ENCODE data around the gene LDHB. TPM values are rescaled to one million over a fixed set of nuclear protein-coding genes. Genes with fewer than 3 reads are reported as not detected.

The LDHB gene
- polyA plus RNA-seq, 2 of the 4 experiments (the other 2 are of a cell fraction) = 1,852 to 2,260 TPM

- no peaks in the 10 kb centered on the region for H3K9me3 ChIP-seq
- 87% methylated on average over 13 of the region's 13 CpGs for WGBS (ENCODE audit: missing lambda C conversion rate)
- no peak for TF ChIP-seq KDM1A (IDR thresholded peaks at IDR 0.05; ENCODE audit: low read depth)
- TF ChIP-seq HOXA7 (CRISPR knock-in tag; IDR thresholded peaks at IDR 0.05) = no peak
- no peak for TF ChIP-seq SREBF2 (IDR thresholded peaks at IDR 0.05)
- TF ChIP-seq MYC (IDR thresholded peaks at IDR 0.05; ENCODE audit: borderline replicate concordance, low read length) = no peak
- no peak for TF ChIP-seq HOXB5 (CRISPR knock-in tag; IDR thresholded peaks at IDR 0.05)
- TF ChIP-seq JUNB (IDR thresholded peaks at IDR 0.05) = no peak
- TF ChIP-seq RARB (CRISPR knock-in tag; IDR thresholded peaks at IDR 0.05) = no peak
- no peak for TF ChIP-seq NFE2L2 (conservative IDR thresholded peaks at IDR 0.05; ENCODE audit: low read length)
- TF ChIP-seq RCOR1 (IDR thresholded peaks at IDR 0.05; ENCODE audit: low read depth, low read length) = no peak
- TF ChIP-seq ELK1 (IDR thresholded peaks at IDR 0.05; ENCODE audit: low read depth, low read length) = no peak
- no peak overlapping the region for H3K4me2 ChIP-seq
- DNase-seq (ENCODE audit: low read depth in 1 of 2, low spot score in 1 of 2) (no peak), ATAC-seq (no peak), FAIRE-seq (no peak)
- ChIA-PET CTCF (interaction anchor here (0.6 to 1.6 kb wide), 2 partner anchors 15 to 214 kb away, joined by 3 read pairs; no protein-coding TSS in a partner anchor), POLR2A (interaction anchor here (1.8 kb wide), 1 partner anchor 15 kb away, joined by 4 read pairs; no protein-coding TSS in a partner anchor)
- H3K4me1 ChIP-seq = peaks cover 13% of the 10 kb centered on the region; the same call in 1 of the 3 replicates
- no peak overlapping the region for H3K27ac ChIP-seq
- no peak overlapping the region for H3K4me3 ChIP-seq
Measured at GRCh38 chr12:21677204-21677603, 19.6 kb upstream of the LDHB start.

GRCh38 chr12:21676776-21677175, 19.1 kb upstream of the LDHB start:
- Histone ChIP-seq H3K27ac (no peak overlapping the region), H3K4me2 (no peak overlapping the region), H3K4me1 (peaks cover 13% of the 10 kb centered on the region; the same call in 1 of the 3 replicates), H3K4me3 (no peak overlapping the region), H3K9me3 (no peaks in the 10 kb centered on the region)
- TF ChIP-seq MYC (IDR thresholded peaks at IDR 0.05; ENCODE audit: borderline replicate concordance, low read length) (no peak), MAZ (IDR thresholded peaks at IDR 0.05; ENCODE audit: borderline replicate concordance, low read depth, low read length) (no peak), MAX (IDR thresholded peaks at IDR 0.05) (no peak), HDAC2 (IDR thresholded peaks at IDR 0.05) (no peak), ATOH8 (CRISPR knock-in tag; IDR thresholded peaks at IDR 0.05; ENCODE audit: low read depth) (no peak), EHMT2 (IDR thresholded peaks at IDR 0.05; ENCODE audit: low read depth) (no peak), POLR2A (IDR thresholded peaks at IDR 0.05; ENCODE audit: low read length) (no peak), RNF2 (IDR thresholded peaks at IDR 0.05; ENCODE audit: borderline replicate concordance, low read depth) (no peak), PHF8 (IDR thresholded peaks at IDR 0.05; ENCODE audit: borderline replicate concordance, low read depth) (no peak), NPAS2 (CRISPR knock-in tag; IDR thresholded peaks at IDR 0.05; ENCODE audit: borderline replicate concordance) (no peak), FOXS1 (CRISPR knock-in tag; IDR thresholded peaks at IDR 0.05) (no peak), HES2 (IDR thresholded peaks at IDR 0.05) (no peak), ESRRA (IDR thresholded peaks at IDR 0.05; ENCODE audit: borderline replicate concordance, low read length) (no peak), EHF (CRISPR knock-in tag; IDR thresholded peaks at IDR 0.05) (no peak)
- 87% methylated on average over 3 of the region's 3 CpGs for WGBS (ENCODE audit: missing lambda C conversion rate)
- DNase-seq (ENCODE audit: low read depth in 1 of 2, low spot score in 1 of 2) (no peak), ATAC-seq (no peak), FAIRE-seq (no peak)
- ChIA-PET CTCF (interaction anchor here (0.6 to 1.6 kb wide), 2 partner anchors 15 to 1063 kb away, joined by 3 read pairs; no protein-coding TSS in a partner anchor), POLR2A (no interaction called here)

- POLR2A ChIA-PET = no interaction called here
- H3K4me1 ChIP-seq = peaks cover 13% of the 10 kb centered on the region; the same call in 1 of the 3 replicates
- H3K4me2 ChIP-seq = no peak overlapping the region
- DNase-seq (ENCODE audit: low read depth in 1 of 2, low spot score in 1 of 2) = no peak
- no peak for TF ChIP-seq ZFP36 (IDR thresholded peaks at IDR 0.05; ENCODE audit: borderline replicate concordance, partially characterized antibody)
- no peak for TF ChIP-seq ZNF302 (CRISPR knock-in tag; IDR thresholded peaks at IDR 0.05)
- no peak for TF ChIP-seq HOXB13 (CRISPR knock-in tag; IDR thresholded peaks at IDR 0.05; ENCODE audit: low read depth)
- no peak for TF ChIP-seq MAX (IDR thresholded peaks at IDR 0.05)
- TF ChIP-seq CHD2 (IDR thresholded peaks at IDR 0.05; ENCODE audit: low read length, partially characterized antibody) = no peak
- TF ChIP-seq ZC3H11A (IDR thresholded peaks at IDR 0.05) = no peak
- TF ChIP-seq USF2 (IDR thresholded peaks at IDR 0.05) = no peak
- TF ChIP-seq RCOR1 (IDR thresholded peaks at IDR 0.05; ENCODE audit: low read depth, low read length) = no peak
- TF ChIP-seq ESRRA (IDR thresholded peaks at IDR 0.05; ENCODE audit: borderline replicate concordance, low read length) = no peak
- TF ChIP-seq KDM5A (IDR thresholded peaks at IDR 0.05) = no peak
- no peak for TF ChIP-seq RAD21 (conservative IDR thresholded peaks at IDR 0.05 in 1 of 2, IDR thresholded peaks at IDR 0.05 in 1 of 2)
- no peak for TF ChIP-seq HOXB5 (CRISPR knock-in tag; IDR thresholded peaks at IDR 0.05)
- TF ChIP-seq EHMT2 (IDR thresholded peaks at IDR 0.05; ENCODE audit: low read depth) = no peak
- no peak for TF ChIP-seq BHLHE40 (IDR thresholded peaks at IDR 0.05; ENCODE audit: low read depth, low read length)
- TF ChIP-seq HES2 (IDR thresholded peaks at IDR 0.05) = no peak
- TF ChIP-seq RNF2 (IDR thresholded peaks at IDR 0.05; ENCODE audit: borderline replicate concordance, low read depth) = no peak
- peak; percentile 46 for FAIRE-seq
- 29% methylated on average over 3 of the region's 3 CpGs for WGBS (ENCODE audit: missing lambda C conversion rate)
- no peaks in the 10 kb centered on the region for H3K9me3 ChIP-seq
- H3K27ac ChIP-seq = no peak overlapping the region
- CTCF ChIA-PET = interaction anchor here (0.7 to 1.6 kb wide), 2 partner anchors 11 to 14 kb away, joined by 3 read pairs; no protein-coding TSS in a partner anchor
- ATAC-seq = no peak
- no peak overlapping the region for H3K4me3 ChIP-seq
Measured at GRCh38 chr12:21675641-21676040, 18.0 kb upstream of the LDHB start.

Measured in A549 (cell line).